Spleen (tissue), 7 donors: ENCODE results near the gene AMPD1.

Source experiments
- POLR2A ChIP-seq, 3 donors: fragments of 450-650 bp; IDR thresholded peaks; one replicate each; pipeline ENCODE4 v1.5.1; 2017; ENCODE audit warnings: antibody characterized with exemption in 3 of 3, mild to moderate bottlenecking in 1 of 3
- POLR2AphosphoS5 ChIP-seq, 3 donors: sonication (generic); formaldehyde crosslinking; IDR thresholded peaks; one replicate each; pipeline ENCODE4 v1.5.1; 2017; ENCODE audit warnings: antibody characterized with exemption in 3 of 3
- TF ChIP-seq, protein P1 (sequence below), 11 experiments: fragments of 200-600 bp in 7 of 11; fragments of 450-650 bp in 4 of 11; sonication (generic) in 4 of 11; IDR thresholded peaks in 8 of 11; conservative IDR thresholded peaks in 3 of 11; 1 replicate in 7 of 11; 2 replicates in 4 of 11; pipeline versions ENCODE4 v1.4.0 to v1.8.0; 2016 to 2021; ENCODE audit warnings: antibody characterized with exemption in 11 of 11, inconsistent platforms in 4 of 11, mild to moderate bottlenecking in 1 of 11
- donor health status: DM: no; HTN: no; CAD: no; lungs with moderate emphysema.
- donor health status: DM: no; HTN: no; CAD: no.
- donor health status: DM: no; HTN: no; CAD: no.

DNA sequence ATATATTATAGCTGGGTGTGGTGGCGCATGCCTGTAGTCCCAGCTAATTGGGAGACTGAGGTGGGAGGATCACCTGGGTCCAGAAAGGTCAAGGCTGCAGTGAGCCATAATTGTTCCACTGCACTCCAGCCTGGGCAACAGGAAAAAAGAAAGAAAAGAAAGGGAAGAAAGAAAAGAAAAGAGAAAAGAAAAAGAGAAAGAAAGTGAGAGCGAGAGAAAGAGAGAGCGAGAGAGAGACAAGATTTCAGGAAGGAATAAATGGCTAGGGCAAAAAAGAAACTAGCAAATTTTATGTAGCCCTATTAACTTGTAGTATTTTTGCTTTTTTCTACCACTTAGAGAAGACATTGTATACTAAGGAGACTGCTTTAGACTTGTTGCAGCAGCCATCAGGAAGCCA lies 15.0 kb upstream of the AMPD1 start:
- no peak for TF ChIP-seq POLR2A (IDR thresholded peaks at IDR 0.05)
- TF ChIP-seq, protein P1, sequence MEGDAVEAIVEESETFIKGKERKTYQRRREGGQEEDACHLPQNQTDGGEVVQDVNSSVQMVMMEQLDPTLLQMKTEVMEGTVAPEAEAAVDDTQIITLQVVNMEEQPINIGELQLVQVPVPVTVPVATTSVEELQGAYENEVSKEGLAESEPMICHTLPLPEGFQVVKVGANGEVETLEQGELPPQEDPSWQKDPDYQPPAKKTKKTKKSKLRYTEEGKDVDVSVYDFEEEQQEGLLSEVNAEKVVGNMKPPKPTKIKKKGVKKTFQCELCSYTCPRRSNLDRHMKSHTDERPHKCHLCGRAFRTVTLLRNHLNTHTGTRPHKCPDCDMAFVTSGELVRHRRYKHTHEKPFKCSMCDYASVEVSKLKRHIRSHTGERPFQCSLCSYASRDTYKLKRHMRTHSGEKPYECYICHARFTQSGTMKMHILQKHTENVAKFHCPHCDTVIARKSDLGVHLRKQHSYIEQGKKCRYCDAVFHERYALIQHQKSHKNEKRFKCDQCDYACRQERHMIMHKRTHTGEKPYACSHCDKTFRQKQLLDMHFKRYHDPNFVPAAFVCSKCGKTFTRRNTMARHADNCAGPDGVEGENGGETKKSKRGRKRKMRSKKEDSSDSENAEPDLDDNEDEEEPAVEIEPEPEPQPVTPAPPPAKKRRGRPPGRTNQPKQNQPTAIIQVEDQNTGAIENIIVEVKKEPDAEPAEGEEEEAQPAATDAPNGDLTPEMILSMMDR (IDR thresholded peaks at IDR 0.05 in 8 of 11, conservative IDR thresholded peaks at IDR 0.05 in 3 of 11) = no peak
- TF ChIP-seq POLR2AphosphoS5 (IDR thresholded peaks at IDR 0.05) = no peak
